ENCODE results near the gene ROBO1. TPM values are rescaled to one million over a fixed set of nuclear protein-coding genes. Genes with fewer than 3 reads are reported as not detected.

ROBO1 gene
- total and polyA plus RNA-seq, 2 of the 13 experiments (the other 11 are each of a cell fraction or from before 2014, with no cell fraction given): 52.2 to 71.0 TPM

DNA sequence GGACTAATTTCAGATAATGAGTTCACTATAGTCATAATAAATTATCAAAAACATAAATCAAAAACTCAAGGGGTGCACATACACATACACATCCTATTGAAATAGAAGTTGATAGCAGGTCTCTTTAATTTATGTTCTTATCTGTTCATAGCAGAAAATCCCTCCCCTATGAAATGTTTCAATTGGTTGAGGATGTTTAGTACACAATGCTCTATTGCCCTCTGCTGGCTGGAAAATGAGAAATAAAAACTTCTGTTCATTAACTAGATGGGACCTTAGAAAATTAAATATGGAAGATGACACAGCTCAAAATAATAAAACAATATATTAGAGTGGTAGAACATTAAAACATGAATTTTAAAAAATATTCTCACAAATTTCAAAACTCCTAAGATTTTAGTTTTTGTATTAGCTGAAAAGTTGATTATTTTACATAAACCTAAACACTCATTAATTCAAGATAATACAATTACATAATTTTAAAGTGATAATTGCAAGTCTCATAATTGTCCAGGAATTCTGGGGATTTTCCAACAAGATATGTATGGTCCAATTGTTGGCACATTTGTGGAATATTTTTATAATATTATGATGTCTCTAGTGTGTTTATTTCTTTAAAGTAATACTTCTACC is 735.0 kb downstream of the ROBO1 start (continued):
- TF ChIP-seq, protein P1, sequence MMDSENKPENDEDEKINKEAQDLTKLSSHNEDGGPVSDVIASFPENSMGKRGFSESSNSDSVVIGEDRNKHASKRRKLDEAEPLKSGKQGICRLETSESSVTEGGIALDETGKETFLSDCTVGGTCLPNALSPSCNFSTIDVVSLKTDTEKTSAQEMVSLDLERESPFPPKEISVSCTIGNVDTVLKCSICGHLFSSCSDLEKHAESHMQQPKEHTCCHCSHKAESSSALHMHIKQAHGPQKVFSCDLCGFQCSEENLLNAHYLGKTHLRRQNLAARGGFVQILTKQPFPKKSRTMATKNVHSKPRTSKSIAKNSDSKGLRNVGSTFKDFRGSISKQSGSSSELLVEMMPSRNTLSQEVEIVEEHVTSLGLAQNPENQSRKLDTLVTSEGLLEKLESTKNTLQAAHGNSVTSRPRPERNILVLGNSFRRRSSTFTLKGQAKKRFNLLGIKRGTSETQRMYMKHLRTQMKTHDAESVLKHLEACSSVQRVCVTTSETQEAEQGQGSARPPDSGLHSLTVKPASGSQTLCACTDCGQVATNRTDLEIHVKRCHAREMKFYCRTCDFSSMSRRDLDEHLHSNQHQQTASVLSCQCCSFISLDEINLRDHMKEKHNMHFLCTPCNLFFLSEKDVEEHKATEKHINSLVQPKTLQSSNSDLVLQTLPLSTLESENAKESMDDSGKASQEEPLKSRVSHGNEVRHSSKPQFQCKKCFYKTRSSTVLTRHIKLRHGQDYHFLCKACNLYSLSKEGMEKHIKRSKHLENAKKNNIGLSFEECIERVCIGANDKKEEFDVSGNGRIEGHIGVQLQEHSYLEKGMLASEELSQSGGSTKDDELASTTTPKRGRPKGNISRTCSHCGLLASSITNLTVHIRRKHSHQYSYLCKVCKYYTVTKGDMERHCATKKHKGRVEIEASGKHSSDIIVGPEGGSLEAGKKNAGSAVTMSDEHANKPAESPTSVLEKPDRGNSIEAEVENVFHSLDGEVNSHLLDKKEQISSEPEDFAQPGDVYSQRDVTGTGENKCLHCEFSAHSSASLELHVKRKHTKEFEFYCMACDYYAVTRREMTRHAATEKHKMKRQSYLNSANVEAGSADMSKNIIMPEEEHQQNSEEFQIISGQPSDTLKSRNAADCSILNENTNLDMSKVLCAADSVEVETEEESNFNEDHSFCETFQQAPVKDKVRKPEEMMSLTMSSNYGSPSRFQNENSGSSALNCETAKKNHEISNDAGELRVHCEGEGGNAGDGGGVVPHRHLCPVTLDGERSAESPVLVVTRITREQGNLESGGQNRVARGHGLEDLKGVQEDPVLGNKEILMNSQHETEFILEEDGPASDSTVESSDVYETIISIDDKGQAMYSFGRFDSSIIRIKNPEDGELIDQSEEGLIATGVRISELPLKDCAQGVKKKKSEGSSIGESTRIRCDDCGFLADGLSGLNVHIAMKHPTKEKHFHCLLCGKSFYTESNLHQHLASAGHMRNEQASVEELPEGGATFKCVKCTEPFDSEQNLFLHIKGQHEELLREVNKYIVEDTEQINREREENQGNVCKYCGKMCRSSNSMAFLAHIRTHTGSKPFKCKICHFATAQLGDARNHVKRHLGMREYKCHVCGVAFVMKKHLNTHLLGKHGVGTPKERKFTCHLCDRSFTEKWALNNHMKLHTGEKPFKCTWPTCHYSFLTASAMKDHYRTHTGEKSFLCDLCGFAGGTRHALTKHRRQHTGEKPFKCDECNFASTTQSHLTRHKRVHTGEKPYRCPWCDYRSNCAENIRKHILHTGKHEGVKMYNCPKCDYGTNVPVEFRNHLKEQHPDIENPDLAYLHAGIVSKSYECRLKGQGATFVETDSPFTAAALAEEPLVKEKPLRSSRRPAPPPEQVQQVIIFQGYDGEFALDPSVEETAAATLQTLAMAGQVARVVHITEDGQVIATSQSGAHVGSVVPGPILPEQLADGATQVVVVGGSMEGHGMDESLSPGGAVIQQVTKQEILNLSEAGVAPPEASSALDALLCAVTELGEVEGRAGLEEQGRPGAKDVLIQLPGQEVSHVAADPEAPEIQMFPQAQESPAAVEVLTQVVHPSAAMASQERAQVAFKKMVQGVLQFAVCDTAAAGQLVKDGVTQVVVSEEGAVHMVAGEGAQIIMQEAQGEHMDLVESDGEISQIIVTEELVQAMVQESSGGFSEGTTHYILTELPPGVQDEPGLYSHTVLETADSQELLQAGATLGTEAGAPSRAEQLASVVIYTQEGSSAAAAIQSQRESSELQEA (CRISPR knock-in tag; IDR thresholded peaks at IDR 0.05; ENCODE audit: not compliant biosample characterization): no peak

DNA sequence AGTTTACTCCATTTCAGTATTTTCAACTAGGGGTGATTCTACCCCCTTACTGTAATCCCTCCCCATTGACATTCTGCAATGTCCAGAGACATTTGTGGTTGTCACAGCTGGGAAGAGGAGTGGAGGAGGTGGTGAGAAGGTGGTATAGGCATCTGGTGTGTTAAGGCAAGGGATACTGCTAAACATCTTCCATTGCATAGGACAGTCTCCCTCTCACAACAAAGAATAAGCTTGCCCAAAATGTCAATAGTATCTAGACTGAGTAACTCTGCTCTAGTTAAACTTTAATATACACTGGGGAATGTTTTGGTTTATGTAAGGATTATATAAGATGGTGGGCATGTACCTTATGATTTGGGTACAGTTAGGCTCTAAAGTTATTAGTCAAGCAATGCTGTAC is 737.6 kb downstream of the ROBO1 start:
- no peak overlapping the region for H3K27ac ChIP-seq (ENCODE audit: extremely low read length, insufficient read depth, low read length)
- intact Hi-C loops (cut with micrococcal nuclease; ENCODE audit: unreplicated experiment) (loop anchor here (5.0 to 10.0 kb wide), 2 partner anchors 43 to 1705 kb away; no protein-coding TSS in a partner anchor), in situ Hi-C loops (cut with HindIII; ENCODE audit: extremely low pct_ligation_motif_present, low pct_unique_long_range_greater_than_20kb) (no loop called here)
- H3K4me2 ChIP-seq (ENCODE audit: low read depth, low read length): peak overlapping the region; percentile 20; the same call in 1 of the 2 replicates
- POLR2A ChIA-PET: interaction anchor here (1.0 kb wide), 1 partner anchor 11 kb away, joined by 11 read pairs; no protein-coding TSS in a partner anchor
- CTCF ChIA-PET (ENCODE audit: low intra/inter-chr PET ratio, low total read pairs): interaction anchor here (4.7 kb wide), 1 partner anchor 370 kb away, joined by 51 read pairs; no protein-coding TSS in a partner anchor
- no peaks in the 10 kb centered on the region for H3K36me3 ChIP-seq (replicated peaks in 1 of 2; ENCODE audit: control insufficient read depth in 1 of 2, insufficient read depth in 2 of 2, low read length in 2 of 2)
- H2AFZ ChIP-seq (ENCODE audit: low read length): no peak overlapping the region
- H3K9me3 ChIP-seq (ENCODE audit: low read length): no peaks in the 10 kb centered on the region
- H3K79me2 ChIP-seq (ENCODE audit: insufficient read depth, low read length): no peaks in the 10 kb centered on the region
- H3K27me3 ChIP-seq (ENCODE audit: control insufficient read depth in 1 of 2, insufficient read depth in 2 of 2, low read length in 2 of 2): no peaks in the 10 kb centered on the region
- peaks cover 23% of the 10 kb centered on the region for H3K4me1 ChIP-seq (ENCODE audit: insufficient read depth, low read length)
- FAIRE-seq (no peak), ATAC-seq (peak; percentile 78), DNase-seq (ENCODE audit: low spot score) (no peak)
- no TSS peak for BruUV-seq (replicated peaks)
- H4K20me1 ChIP-seq (ENCODE audit: insufficient read depth, low read length): no peaks in the 10 kb centered on the region
- H3K4me3 ChIP-seq (replicated peaks in 1 of 3; ENCODE audit: insufficient read depth in 1 of 3, low read depth in 2 of 3, low read length in 3 of 3): no peak overlapping the region
- no peak overlapping the region for H3K9ac ChIP-seq (ENCODE audit: insufficient read depth, low read depth, low read length)
- peak; percentile 58 for TF ChIP-seq ARID5B (CRISPR knock-in tag; IDR thresholded peaks at IDR 0.05)
- TF ChIP-seq, protein P2, sequence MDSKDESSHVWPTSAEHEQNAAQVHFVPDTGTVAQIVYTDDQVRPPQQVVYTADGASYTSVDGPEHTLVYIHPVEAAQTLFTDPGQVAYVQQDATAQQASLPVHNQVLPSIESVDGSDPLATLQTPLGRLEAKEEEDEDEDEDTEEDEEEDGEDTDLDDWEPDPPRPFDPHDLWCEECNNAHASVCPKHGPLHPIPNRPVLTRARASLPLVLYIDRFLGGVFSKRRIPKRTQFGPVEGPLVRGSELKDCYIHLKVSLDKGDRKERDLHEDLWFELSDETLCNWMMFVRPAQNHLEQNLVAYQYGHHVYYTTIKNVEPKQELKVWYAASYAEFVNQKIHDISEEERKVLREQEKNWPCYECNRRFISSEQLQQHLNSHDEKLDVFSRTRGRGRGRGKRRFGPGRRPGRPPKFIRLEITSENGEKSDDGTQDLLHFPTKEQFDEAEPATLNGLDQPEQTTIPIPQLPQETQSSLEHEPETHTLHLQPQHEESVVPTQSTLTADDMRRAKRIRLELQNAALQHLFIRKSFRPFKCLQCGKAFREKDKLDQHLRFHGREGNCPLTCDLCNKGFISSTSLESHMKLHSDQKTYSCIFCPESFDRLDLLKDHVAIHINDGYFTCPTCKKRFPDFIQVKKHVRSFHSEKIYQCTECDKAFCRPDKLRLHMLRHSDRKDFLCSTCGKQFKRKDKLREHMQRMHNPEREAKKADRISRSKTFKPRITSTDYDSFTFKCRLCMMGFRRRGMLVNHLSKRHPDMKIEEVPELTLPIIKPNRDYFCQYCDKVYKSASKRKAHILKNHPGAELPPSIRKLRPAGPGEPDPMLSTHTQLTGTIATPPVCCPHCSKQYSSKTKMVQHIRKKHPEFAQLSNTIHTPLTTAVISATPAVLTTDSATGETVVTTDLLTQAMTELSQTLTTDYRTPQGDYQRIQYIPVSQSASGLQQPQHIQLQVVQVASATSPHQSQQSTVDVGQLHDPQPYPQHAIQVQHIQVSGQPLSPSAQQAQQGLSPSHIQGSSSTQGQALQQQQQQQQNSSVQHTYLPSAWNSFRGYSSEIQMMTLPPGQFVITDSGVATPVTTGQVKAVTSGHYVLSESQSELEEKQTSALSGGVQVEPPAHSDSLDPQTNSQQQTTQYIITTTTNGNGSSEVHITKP (CRISPR knock-in tag; IDR thresholded peaks at IDR 0.05; ENCODE audit: low read depth): peak; percentile 95
